Measurements from ENCODE around the gene DMRT2. TPM values are rescaled to one million over a fixed set of nuclear protein-coding genes. Genes with fewer than 3 reads are reported as not detected.

DMRT2 gene
- total and polyA plus RNA-seq, 11 donors, result 0.11 to 0.72 (median 0.32) TPM; not detected in 5

DNA sequence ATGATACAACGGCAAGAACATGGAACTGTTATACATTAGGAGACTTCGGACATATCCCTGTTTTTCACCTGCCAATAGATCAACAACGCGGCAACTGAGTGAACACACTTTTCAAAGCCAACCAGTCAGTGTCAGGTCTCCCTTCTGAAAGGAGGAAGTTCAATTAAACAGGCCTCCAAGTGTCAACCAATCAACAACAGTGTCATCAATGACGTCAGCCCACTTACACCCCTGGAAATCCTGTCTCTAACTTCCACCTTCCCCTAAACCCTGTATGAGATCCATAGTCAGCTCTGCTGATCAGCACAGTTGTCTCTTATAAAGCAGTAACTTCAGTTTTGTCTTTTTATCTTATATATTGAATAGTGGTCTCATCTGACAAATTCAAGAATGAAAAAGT lies 37.1 kb upstream of the DMRT2 start:
- 61 to 73% (median 65%) methylated on average over 5 of the region's 5 CpGs for WGBS, 4 donors
- peaks cover 0 to 8% (median 0%) of the 10 kb centered on the region in 12 donors for H3K4me1 ChIP-seq
- H3K27me3 ChIP-seq, result peaks cover 0 to 47% (median 0%) of the 10 kb centered on the region in 9 donors
- DNase-seq (no peak), ATAC-seq (no peak)
- no peaks in the 10 kb centered on the region for H3K9me3 ChIP-seq
- H3K4me3 ChIP-seq, result no peak overlapping the region
- intact Hi-C loops (cut with DNase I), result no loop called here
- H3K36me3 ChIP-seq, result no peaks in the 10 kb centered on the region
- no peak overlapping the region for H3K27ac ChIP-seq
- no peak for TF ChIP-seq POLR2A (IDR thresholded peaks at IDR 0.05)
- TF ChIP-seq, protein P1, sequence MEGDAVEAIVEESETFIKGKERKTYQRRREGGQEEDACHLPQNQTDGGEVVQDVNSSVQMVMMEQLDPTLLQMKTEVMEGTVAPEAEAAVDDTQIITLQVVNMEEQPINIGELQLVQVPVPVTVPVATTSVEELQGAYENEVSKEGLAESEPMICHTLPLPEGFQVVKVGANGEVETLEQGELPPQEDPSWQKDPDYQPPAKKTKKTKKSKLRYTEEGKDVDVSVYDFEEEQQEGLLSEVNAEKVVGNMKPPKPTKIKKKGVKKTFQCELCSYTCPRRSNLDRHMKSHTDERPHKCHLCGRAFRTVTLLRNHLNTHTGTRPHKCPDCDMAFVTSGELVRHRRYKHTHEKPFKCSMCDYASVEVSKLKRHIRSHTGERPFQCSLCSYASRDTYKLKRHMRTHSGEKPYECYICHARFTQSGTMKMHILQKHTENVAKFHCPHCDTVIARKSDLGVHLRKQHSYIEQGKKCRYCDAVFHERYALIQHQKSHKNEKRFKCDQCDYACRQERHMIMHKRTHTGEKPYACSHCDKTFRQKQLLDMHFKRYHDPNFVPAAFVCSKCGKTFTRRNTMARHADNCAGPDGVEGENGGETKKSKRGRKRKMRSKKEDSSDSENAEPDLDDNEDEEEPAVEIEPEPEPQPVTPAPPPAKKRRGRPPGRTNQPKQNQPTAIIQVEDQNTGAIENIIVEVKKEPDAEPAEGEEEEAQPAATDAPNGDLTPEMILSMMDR (IDR thresholded peaks at IDR 0.05), result no peak

DNA sequence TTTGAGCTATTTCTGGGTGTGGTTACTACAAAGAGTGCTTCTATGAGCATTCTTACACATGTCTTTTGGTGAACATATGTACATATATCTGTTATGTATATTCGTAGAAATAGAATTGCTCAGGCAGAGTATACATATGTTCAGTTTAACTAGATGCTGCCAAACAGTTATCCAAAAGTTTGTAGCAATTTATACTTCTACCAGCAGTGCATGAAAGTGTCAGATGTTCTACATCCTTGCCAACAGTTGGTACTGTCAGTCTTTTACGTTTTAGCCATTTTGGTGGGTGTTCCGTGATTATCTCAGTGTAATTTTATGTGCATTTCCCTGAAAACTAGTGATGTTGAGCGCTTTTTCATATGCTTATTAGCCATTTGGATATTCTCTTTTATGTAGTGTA lies 35.9 kb upstream of the DMRT2 start:
- Histone ChIP-seq H3K27me3 (peaks cover 0 to 49% (median 0%) of the 10 kb centered on the region in 9 donors), H3K9me3 (no peaks in the 10 kb centered on the region), H3K4me3 (no peak overlapping the region), H3K36me3 (no peaks in the 10 kb centered on the region), H3K4me1 (peaks cover 0 to 3% (median 0%) of the 10 kb centered on the region in 12 donors), H3K27ac (no peak overlapping the region)
- DNase-seq (no peak), ATAC-seq (no peak)
- TF ChIP-seq, protein P1 (IDR thresholded peaks at IDR 0.05), result no peak
- TF ChIP-seq POLR2A (IDR thresholded peaks at IDR 0.05), result no peak
- 68 to 79% (median 76%) methylated on average over 4 of the region's 4 CpGs for WGBS, 4 donors
- intact Hi-C loops (cut with DNase I), result no loop called here

DNA sequence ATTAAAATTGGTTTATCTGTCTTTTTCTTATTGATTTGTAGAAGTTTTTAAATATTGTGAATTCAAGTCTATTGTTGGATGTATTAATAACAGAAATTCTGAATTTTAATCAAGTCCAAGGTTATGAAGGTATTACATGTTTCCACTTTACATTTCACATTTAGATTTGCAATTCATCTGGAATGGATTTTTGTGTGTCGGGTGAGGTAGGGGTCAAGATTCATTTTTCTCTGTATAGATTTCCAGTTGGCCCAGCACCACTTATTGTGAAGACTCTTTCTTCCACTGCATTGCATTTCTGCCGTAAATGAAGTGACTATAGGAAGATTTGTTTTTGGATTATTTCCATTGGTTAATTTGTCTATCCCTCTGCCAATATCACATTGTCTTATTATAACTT lies 35.5 kb upstream of the DMRT2 start:
- TF ChIP-seq, protein P1 (IDR thresholded peaks at IDR 0.05), result no peak
- no peak for TF ChIP-seq POLR2A (IDR thresholded peaks at IDR 0.05)
- H3K9me3 ChIP-seq, result no peaks in the 10 kb centered on the region
- intact Hi-C loops (cut with DNase I), result no loop called here
- 81 to 93% (median 84%) methylated on average over 2 of the region's 2 CpGs for WGBS, 4 donors
- no peak for ATAC-seq
- H3K36me3 ChIP-seq, result no peaks in the 10 kb centered on the region
- no peak overlapping the region for H3K27ac ChIP-seq
- no peaks in the 10 kb centered on the region for H3K4me1 ChIP-seq
- no peak for DNase-seq
- peaks cover 0 to 51% (median 0%) of the 10 kb centered on the region in 9 donors for H3K27me3 ChIP-seq
- no peak overlapping the region for H3K4me3 ChIP-seq

DNA sequence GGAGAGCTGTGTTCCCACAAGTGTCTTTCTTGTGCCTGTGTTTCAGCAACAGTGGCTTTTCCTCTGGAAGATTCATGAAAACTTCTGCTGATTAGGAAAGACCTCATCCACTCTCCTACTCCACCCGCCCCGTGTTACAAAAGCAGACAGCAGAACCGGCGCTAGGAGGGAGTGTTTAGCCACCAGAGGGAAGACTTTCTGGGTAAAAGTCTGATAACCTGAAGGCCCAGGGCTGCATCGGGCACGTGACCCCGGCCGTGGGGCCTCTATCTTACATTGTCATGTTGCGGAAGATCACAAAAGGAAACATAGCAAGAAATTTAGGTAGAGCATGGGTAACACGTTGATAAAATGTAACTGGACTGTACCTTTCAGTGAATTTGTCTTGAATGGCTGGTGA lies 32.0 kb upstream of the DMRT2 start:
- TF ChIP-seq, protein P1 (IDR thresholded peaks at IDR 0.05), result peak in 10 of 12 donors; percentile 19 to 37 (median 24)
- TF ChIP-seq POLR2A (IDR thresholded peaks at IDR 0.05), result no peak
- ATAC-seq (peak in 2 of 4 donors; percentile 31 to 50), DNase-seq (no peak)
- Histone ChIP-seq H3K27me3 (peaks cover 0 to 54% (median 3%) of the 10 kb centered on the region in 9 donors), H3K36me3 (no peaks in the 10 kb centered on the region), H3K27ac (no peak overlapping the region), H3K4me3 (no peak overlapping the region), H3K4me1 (no peaks in the 10 kb centered on the region), H3K9me3 (peaks cover 0 to 13% (median 7%) of the 10 kb centered on the region in 12 donors)
- WGBS, 4 donors, result 12 to 16% (median 14%) methylated on average over 10 of the region's 10 CpGs
- intact Hi-C loops (cut with DNase I), result no loop called here

All from heart left ventricle (tissue), 16 donors.